HG03469 (cell line): ENCODE results near the gene FAM20B.
"Not testable (repeated sequence)": the region's sequence is repeated elsewhere in the genome, so short reads cannot be mapped to it uniquely, and the experiment has no call there.

Source experiments
- ATAC-seq: cut with Tn5 transposase; IDR thresholded peaks from one replicate; pipeline ENCODE4 v1.9.1; 2021; ENCODE audit warnings: mild to moderate bottlenecking, moderate library complexity, moderate number of reproducible peaks; ENCODE audit not compliant: unreplicated experiment

The FAM20B gene

DNA sequence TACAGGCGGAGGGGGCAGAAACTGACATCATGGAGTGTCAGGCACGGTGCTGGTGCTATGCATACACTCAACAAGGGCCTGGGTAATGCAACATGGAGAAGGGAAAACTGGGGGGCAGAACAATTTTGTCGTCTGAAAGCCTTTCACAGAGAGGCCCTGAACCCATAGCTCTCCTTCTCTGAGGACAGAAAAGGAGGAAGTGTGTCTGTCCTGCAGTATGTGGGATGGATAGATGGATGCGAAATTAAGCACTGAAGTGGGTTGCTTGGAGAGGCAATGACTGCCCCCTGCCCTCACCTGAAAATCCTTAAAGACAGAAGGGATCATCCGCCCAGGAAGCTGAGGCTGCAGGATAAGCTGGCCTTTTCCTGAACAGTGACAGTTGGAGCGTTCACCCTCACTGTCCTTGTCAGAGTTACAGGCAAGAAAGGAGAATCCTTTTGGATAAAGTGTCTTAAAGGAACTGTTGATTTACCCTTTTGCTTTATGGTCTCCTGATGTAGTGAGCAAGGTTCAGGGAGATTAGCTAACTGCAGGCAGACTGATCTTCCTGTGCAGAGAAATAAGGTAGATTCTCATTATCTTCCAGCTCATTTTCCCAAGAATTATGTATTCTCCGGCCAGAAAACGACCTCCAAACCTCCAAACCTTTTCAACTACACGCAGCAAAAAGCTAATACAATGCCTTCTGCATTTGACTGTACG lies 1.6 kb upstream of the FAM20B start:
- no peak for ATAC-seq

GRCh38 chr1:179025975-179026812 lies 500 bp downstream of the FAM20B start:
- peak; percentile 66 for ATAC-seq

DNA sequence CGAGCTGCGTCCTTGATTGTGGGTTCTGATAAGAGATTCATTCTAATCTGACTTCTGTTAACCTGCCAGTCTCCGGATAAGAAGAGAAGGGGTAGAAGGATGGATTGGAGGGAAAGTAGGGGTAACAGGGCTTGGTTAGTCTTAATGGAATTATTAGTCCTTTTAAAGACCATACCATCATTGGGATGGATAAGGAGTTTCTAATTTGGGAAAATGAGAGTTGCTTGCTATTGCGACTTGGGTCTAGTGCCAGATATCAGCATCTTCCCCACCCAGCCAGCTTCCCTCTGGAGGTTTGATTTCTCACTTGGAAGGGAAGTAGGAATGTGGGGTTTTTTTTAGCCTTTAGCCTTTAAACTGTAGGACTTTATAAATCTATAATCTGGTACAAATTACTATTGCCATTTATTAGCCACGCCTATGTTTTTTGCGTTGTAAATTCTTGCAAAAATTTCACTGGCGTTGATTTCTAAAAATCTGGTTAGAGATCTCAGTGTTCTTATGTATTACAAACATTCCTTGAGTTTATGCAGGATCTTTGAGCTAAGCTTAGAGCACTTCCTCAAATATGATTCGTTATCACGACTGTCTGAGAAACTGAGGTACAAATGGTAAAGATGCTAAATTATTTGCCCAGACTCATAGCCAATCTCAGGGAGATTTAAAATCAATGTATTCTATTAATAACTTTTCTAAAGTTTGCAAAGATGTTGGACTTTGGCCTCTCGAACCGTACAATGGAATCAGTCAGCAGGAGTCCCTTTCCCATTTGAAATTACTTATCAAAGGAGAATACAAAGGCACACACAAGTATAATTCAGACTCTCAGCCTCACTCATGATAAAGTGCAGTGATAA lies 1.3 kb downstream of the FAM20B start:
- no peak for ATAC-seq

GRCh38 chr1:179029321-179029759 lies 3.6 kb downstream of the FAM20B start:
- no peak for ATAC-seq

GRCh38 chr1:179030130-179030529 lies 4.4 kb downstream of the FAM20B start:
- ATAC-seq, result no peak

DNA sequence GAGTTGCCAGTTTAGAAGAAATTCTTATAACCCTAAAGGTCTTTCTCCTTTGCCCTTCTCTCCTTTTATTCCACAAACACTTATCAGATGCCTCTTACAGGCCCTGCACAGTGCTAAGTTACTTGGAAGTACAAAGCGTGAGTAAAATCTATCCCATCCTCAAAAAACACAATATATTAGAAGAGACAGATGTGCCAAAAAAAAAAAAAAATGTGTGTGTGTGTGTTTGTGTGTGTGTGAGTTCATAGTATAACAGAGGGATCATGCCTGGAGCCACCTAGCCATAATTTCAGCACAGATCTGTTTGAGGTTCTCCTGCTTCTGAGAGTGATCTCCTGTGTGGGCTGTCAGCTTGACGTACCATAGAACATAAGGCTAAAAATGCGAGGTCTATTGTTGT lies 5.0 kb downstream of the FAM20B start:
- ATAC-seq, result no peak

DNA sequence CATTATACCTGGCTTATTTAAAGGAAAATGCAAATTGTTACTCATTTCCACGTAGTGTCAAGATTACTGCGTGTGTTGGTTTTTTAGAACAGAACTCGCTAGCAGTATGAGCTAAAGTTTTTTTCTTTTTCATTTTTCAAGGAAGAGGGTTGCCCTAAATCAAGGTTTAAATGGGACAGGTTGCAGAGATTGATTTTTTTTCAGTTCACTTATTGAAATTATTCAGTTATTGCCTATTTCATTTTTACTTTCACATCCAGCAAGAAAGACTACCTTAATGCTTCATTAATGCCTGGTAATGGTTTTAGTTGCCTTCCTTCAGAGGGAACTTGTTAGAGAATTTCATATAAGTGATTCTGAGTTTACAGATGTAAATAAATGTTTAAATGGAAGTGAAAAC lies 5.6 kb downstream of the FAM20B start:
- ATAC-seq, result no peak

DNA sequence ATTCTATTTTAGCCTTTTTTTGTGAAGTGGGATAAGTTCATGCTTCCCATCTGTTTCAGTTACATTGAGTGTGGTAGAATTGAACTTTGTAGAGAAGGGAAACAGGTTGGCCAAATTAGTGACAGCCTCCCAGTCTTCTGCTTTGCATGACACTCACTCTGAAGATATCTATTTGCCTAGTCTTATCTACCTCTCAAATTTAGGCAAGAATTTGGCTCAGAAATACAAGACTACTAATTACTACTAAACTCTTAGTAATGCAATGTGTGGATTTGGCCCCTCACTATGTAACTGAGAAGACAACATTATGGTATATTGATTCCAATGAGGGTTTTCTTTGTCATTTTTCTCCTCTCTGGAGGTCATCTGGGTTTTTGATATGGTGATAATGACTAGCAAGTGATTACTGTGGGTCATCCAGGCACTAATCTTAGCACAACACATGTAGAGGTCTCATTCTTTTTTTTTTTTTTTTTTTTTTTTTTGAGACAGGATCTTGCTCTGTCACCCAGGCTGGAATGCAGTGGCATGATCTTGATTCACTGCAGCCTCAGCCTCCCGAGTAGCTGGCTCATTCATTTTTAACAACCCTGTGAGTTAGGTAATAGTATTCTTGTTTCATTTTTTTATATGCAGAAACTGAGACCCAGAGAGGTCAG lies 6.3 kb downstream of the FAM20B start:
- no peak for ATAC-seq

DNA sequence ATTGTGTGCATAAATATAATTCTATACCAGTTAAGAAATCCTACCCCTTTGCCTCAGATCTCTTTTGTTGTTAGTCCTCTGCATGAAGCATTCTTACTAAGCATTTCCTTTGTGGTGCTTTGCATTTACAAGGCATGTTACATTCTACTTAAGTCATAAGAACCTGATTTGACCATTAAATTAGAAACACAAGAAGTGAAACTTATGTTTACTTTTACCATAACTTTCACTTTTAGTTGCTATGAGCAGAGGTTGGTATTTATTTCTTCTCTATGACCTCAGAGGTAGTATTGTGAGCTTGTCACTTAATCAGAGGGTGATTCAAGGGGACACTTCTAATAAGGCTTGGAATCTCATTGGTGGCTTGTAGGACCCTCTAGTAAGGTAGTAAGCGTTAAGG lies 9.0 kb downstream of the FAM20B start:
- peak; percentile 90 for ATAC-seq

DNA sequence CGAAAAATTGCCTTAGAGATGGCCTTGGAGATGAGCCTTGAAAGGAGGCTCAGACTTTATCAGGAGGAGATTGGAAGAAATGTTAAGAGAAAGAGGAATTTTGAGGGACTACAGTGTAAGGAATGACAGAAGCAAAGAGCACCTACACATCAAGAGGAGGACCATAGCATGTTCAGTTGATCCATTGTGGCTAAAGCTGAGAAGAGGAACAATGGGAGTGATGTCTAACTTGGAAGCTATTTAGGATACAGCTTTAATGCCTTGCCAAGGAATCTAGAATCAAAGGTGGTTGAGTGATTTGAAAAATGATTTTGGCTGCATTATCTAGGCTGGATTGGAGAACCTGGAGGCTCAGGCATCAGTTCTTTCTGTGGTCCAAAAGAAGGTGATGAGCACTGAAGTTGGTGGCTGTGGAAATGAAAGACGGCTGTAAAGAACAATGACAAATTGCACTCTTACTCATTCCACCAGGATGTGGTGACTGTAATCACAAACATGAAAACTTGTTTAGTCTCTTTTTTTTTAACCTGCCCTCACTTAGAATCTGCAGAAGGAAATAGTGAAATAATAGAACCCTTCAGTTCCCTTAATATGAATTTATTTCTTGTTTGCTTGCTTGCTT lies 11.3 kb downstream of the FAM20B start:
- ATAC-seq, result no peak

GRCh38 chr1:179038528-179039281 lies 13.0 kb downstream of the FAM20B start:
- ATAC-seq, result no peak

DNA sequence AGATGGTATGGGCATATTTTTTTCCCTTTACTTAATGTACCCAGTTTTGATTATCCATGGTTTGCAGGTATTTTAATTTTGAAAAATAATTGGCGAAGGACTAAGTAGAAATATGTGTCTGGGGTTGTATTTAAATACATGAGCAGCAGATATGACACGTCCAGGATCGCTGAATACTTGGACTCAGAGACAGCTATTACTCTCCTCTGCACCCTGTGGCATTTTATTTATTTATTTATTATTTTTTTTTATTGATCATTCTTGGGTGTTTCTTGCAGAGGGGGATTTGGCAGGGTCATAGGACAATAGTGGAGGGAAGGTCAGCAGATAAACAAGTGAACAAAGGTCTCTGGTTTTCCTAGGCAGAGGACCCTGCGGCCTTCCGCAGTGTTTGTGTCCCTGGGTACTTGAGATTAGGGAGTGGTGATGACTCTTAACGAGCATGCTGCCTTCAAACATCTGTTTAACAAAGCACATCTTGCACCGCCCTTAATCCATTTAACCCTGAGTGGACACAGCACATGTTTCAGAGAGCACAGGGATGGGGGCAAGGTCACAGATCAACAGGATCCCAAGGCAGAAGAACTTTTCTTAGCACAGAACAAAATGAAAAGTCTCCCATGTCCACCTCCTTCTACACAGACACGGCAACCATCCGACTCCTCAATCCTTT lies 13.9 kb downstream of the FAM20B start:
- not testable (repeated sequence) for ATAC-seq

- ATAC-seq, result not testable (repeated sequence)
Measured at GRCh38 chr1:179040175-179040551, 14.5 kb downstream of the FAM20B start.

- ATAC-seq, result no peak
Measured at GRCh38 chr1:179042087-179042486, 16.4 kb downstream of the FAM20B start.

DNA sequence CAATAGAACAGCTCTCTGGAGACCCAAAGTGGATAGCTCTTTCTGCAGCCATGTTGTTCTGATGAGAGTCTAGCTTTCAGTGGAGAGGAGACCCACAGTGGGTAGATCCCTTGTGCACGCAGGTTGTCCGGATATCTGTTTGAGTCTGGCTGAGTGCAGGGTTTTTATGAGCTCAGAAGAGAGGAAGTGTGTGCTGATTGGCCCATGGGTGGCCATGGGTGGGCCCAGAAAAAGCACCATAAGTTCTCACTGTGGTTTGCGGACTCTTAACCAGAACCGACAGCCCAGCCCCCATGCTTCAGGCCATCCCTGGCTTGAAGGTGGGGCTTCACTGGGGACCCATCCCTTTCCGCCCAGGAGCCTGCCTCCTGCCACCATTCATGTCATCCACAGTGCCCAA lies 17.0 kb downstream of the FAM20B start:
- ATAC-seq, result no peak

DNA sequence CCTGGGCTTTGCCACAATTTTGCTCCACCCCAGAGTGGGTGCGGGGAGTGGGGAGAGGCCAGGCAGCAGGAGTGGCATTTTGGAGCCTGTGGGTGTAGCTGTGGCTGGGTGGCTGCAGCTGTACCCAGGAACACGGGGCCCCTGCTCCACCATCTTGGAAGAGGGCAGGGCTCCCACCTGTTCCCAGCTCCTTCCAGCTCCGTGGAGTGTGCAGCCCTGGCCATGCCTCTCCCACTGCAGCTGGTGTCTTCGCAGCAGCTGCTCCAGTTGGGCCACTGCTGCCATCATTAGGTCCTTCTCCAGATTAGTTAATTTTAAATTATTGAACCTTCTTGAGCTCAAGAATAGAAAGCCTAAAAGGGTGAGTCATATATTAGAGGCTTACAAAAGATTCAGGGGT lies 17.6 kb downstream of the FAM20B start:
- ATAC-seq, result no peak

DNA sequence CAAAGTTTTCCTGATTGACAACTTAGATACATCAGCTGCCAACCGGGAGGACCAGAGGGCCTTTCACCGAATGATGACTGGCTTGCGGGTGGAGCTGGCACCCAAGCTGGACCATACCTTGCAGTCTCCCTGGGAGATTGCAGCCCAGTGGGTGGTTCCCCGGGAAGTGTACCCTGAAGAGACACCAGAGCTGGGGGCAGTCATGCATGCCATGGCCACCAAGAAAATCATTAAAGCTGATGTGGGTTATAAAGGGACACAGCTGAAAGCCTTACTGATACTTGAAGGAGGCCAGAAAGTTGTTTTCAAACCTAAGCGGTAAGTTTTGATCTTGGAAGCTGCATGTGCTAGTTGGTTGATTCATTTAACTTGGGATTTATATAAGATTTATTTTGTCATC lies 18.2 kb downstream of the FAM20B start:
- ATAC-seq, result no peak

GRCh38 chr1:179046808-179047635 lies 21.3 kb downstream of the FAM20B start:
- no peak for ATAC-seq
